ENCODE data around the gene RESF1. TPM values are rescaled to one million over a fixed set of nuclear protein-coding genes. Genes with fewer than 3 reads are reported as not detected.

RESF1 gene
- total RNA-seq, 2 donors from 2014 or later = 112 to 133 TPM

DNA sequence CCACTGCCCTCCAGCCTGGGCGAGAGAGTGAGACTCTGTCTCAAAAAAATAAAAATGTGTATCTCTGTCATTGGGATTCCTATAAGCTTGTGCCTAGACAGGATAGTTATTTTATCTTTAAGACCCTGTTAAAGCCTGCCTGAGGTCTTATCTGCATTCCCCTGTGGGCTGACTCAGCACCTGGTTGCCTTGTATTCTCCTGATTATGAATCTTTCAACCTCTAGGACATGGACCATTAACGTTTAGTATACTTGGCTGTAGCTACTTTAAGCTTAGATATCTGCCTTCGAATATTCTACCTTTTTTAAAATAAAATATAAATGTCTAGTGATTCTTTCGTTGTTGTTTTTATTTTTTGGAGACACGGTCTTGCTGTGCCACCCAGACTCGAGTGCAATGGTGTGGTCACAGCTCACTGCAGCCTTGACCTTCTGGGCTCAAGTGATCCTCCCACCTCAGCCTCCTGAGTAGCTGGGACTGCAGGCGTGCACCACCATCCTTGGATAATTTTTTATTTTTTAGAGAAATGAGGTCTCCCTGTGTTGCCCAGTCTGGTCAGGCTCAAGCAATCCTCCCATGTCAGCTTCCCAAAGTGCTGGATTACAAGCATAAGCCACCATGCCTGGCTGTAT, 41.3 kb downstream of the RESF1 start:
- peaks cover 0 to 2% of the 10 kb centered on the region in 2 donors for H3K9me3 Mint-ChIP-seq
- no peak for ATAC-seq (replicated peaks in 1 of 2)
- no peaks in the 10 kb centered on the region for H3K27me3 Mint-ChIP-seq (ENCODE audit: low read depth)
- H3K4me3 Mint-ChIP-seq = no peak overlapping the region
- H3K27ac Mint-ChIP-seq = no peak overlapping the region
- no peaks in the 10 kb centered on the region for H3K4me1 Mint-ChIP-seq (ENCODE audit: low read depth)
- DNase-seq = no peak
- peaks cover 6 to 23% of the 10 kb centered on the region in 2 donors for H3K36me3 Mint-ChIP-seq (ENCODE audit: insufficient read depth in 2 of 2)

DNA sequence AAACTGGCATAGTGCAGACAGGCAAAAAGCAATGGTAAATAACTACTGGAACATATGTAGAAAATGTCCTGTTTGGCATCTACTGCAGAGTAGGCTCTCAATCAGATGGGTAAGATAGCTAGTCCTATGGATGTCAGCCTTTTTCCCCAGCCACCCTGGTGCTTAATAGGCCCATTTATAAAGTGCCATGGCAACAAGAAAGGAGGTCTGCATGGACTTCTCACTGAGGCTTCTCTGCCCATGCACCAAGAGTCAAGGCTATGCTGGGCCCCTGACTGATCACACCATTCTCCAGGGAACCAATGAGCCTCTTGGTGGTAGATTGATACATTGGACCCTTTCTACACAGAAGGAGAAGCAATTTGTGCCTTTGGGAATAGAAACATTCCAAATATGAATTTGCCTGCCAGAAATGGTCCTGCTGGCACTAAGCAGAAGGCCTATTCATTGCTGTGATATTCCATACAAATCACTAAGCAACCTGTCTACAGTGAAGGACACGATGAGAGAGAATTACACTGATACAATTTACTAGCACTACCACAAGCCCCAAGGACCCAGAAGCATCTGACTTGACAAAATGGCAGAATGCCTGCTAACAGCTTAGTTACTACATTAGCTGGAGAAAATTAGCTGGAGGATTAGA, 43.8 kb downstream of the RESF1 start:
- ATAC-seq (replicated peaks in 1 of 2) (peak in 1 of 2 donors; percentile 25), DNase-seq (no peak)
- H3K27ac Mint-ChIP-seq = peak overlapping the region; percentile 30
- H3K36me3 Mint-ChIP-seq (ENCODE audit: insufficient read depth in 2 of 2) = peaks cover 4 to 20% of the 10 kb centered on the region in 2 donors
- H3K4me3 Mint-ChIP-seq = no peak overlapping the region
- H3K4me1 Mint-ChIP-seq (ENCODE audit: low read depth) = no peaks in the 10 kb centered on the region
- no peaks in the 10 kb centered on the region for H3K27me3 Mint-ChIP-seq (ENCODE audit: low read depth)
- H3K9me3 Mint-ChIP-seq = peaks cover 0 to 2% of the 10 kb centered on the region in 2 donors

DNA sequence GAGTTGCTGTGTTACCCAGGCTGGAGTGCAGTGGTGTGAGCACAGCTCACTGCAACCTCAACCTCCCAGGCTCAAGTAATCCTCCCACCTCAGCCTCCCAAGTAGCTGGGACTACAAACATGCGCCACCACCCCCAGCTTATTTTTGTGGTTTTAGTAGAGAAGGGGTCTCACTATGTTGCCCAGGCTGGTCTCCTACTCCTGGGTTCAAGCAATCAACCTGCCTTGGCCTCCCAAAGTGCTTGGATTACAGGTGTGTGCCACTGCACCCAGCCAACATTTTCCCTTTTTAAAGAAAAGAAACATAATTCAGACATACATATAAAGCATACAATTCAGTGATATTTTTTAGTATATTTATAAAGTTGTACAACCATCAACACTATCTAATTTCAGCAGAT, 44.4 kb downstream of the RESF1 start:
- Mint-ChIP-seq H3K4me1 (ENCODE audit: low read depth) (no peaks in the 10 kb centered on the region), H3K27ac (no peak overlapping the region), H3K9me3 (peaks cover 0 to 2% of the 10 kb centered on the region in 2 donors), H3K4me3 (no peak overlapping the region), H3K27me3 (ENCODE audit: low read depth) (no peaks in the 10 kb centered on the region), H3K36me3 (ENCODE audit: insufficient read depth in 2 of 2) (peaks cover 3 to 17% of the 10 kb centered on the region in 2 donors)
- ATAC-seq (replicated peaks in 1 of 2) (no peak), DNase-seq (no peak)

DNA sequence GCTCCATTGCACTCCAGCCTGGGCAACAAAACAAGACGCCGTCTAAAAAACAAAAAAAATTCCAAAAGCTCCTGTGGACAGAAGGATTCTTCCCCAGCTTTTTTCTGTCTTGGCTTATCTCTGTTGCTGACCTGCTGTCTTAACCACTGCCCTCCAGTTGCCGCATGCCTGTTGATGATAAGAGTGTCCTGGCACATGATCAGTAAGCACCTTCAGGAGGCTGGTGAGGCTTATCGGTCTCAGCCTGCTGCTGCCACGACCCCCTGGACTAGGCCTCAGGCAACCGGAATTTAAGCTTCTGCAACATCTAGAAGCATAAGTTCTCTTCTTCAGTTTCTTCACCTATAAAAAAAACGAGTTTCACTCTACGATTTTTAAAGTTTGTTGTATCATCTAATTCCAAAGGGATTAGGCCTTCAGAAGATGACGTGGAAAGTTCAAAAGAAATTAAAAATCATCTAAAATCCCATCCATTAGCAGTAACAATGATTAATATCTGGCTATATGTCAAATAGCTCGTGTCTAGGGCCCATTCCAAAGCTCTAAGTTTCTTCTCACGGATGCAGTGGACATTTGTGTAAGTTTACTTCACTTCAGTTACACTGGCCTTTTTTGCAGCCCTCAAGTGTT, 46.4 kb downstream of the RESF1 start:
- peaks cover 3 to 12% of the 10 kb centered on the region in 2 donors for H3K36me3 Mint-ChIP-seq (ENCODE audit: insufficient read depth in 2 of 2)
- ATAC-seq (replicated peaks in 1 of 2) (no peak), DNase-seq (no peak)
- no peak overlapping the region for H3K4me3 Mint-ChIP-seq
- no peak overlapping the region for H3K27ac Mint-ChIP-seq
- H3K4me1 Mint-ChIP-seq (ENCODE audit: low read depth) = no peaks in the 10 kb centered on the region
- peaks cover 0 to 2% of the 10 kb centered on the region in 2 donors for H3K9me3 Mint-ChIP-seq
- no peaks in the 10 kb centered on the region for H3K27me3 Mint-ChIP-seq (ENCODE audit: low read depth)

Other genes starting within 250 kb of the RESF1 start
- 1 to 10 TPM; 4.2 to 4.5 TPM for gene AMN1, start 230.4 kb upstream of the RESF1 start, total RNA-seq
- gene BICD1, start 147.4 kb downstream of the RESF1 start, total RNA-seq = 10 to 100 TPM; 14.3 to 15.3 TPM